Muscle layer of colon (tissue), 2 donors: Measurements from ENCODE around the gene MFRP.

Experiments
- H3K27ac ChIP-seq: one replicate; pipeline ENCODE4 v1.7.0; 2013; ENCODE audit warnings: low read depth, mild to moderate bottlenecking, low read length, moderate library complexity
- H3K27me3 ChIP-seq, 2 donors: one replicate each; pipeline ENCODE4 v1.7.0; 2013; ENCODE audit warnings: low read length in 2 of 2, mild to moderate bottlenecking in 2 of 2; ENCODE audit not compliant: insufficient read depth in 2 of 2, control insufficient read depth in 1 of 2
- H3K36me3 ChIP-seq: one replicate; pipeline ENCODE4 v1.7.0; 2013; ENCODE audit warnings: mild to moderate bottlenecking, low read length; ENCODE audit not compliant: insufficient read depth
- H3K4me1 ChIP-seq: one replicate; pipeline ENCODE4 v1.7.0; 2013; ENCODE audit warnings: mild to moderate bottlenecking, low read length; ENCODE audit not compliant: insufficient read depth
- H3K4me3 ChIP-seq, 2 donors: one replicate each; pipeline ENCODE4 v1.7.0; 2013; ENCODE audit warnings: low read length in 2 of 2, low read depth in 1 of 2, mild to moderate bottlenecking in 1 of 2, moderate library complexity in 1 of 2
- H3K9ac ChIP-seq: one replicate; pipeline ENCODE4 v1.7.0; 2013; ENCODE audit warnings: low read length
- H3K9me3 ChIP-seq: one replicate; pipeline ENCODE4 v1.7.0; 2013; ENCODE audit warnings: mild to moderate bottlenecking, low read length
- donor health status: abdominal sarcoma.
- donor health status: Adenocarcinoma of cecum.

Gene MFRP

DNA sequence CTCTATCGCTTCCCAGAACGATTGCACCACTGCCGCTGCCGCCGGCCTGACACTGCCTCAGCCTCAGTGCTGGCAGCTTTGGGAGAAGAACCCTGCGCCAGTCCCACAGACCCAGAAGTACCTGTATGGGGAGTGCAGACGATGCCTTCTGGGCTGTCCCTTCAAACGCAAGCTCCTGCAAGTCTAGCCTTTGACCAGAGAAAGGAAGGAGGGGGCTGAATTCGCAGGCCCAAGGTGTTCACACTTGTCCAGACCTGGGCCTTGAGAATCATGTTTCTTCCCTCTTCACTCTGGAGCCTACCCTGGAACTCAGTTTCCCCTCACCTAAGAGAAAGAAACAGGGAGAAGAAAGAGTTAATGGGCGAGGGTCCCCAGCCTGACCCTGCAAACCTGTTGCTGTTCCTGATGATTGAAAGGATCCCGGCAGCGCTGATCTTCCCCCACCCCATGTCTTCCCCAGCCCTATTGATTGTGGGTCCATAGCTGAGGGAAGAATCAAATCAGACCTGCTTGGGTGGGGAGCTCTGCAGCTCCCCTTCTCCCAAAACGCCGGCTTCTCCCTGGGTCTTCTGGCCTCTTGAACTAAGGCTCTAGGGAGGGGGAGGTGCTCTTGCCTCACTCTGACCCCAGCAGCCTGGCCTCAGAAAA, 28.8 kb downstream of the MFRP start:
- H3K9me3 ChIP-seq: no peaks in the 10 kb centered on the region
- H3K36me3 ChIP-seq: peaks cover 25% of the 10 kb centered on the region
- H3K27ac ChIP-seq: peak overlapping the region; percentile 99
- H3K27me3 ChIP-seq: no peaks in the 10 kb centered on the region
- peak overlapping the region; percentile 14 for H3K9ac ChIP-seq
- H3K4me1 ChIP-seq: peaks cover 58% of the 10 kb centered on the region
- peak overlapping the region; percentile 16 to 45 for H3K4me3 ChIP-seq

DNA sequence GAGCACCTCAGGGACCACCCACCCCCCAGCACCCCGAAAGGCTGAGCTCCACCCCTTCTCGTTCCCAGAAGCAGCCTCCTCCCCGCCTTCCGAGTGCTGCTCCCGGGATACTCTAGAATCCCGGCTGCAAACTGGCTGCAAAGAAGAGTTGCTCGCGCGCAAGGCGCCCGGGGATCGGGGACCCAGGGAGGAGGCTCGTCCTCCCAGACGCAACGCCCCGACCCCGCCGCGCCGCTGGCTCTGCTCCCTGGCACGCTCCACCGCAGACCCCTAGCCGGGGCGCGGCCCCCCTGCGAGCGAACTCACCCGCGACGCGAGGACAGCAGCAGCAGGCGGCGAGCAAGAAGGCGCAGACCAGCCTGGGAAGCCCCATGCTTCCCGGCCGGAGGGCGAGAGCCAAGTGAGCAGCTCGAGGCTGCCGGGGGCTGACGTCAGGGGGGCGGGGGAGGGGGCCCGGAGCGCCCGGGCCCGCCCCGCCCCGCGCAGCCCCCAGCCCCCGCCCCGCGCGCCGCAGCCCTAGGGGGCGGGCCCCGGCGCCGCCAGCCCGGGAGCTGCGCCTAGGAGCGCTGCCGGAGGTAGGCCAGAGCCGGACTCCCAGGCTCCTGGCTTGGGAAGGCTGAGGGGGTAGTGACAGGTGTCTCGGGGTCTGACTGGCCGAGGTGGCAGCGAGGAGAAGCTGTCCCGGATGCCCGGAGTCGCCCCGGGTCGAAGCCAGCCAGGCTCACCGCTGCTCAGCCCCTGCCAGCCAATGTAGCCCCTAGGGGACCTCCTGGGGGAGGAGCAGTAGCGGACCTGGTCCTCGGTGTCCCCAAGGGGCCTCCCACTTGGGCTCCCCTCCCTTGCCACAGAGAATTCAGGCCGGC, 29.5 kb downstream of the MFRP start, which contains the start of gene MCAM:
MCAM (minus strand) TSS at position 402 of the 863 bp plus-strand sequence; CDS start at position 373, 29 bp downstream.
- Histone ChIP-seq H3K27ac (peak within 1 kb of the TSS; percentile 99), H3K9ac (peak within 1 kb of the TSS; percentile 92), H3K36me3 (peaks cover 32% of the 10 kb centered on the region), H3K4me3 (peak within 1 kb of the TSS; percentile 81 to 87), H3K9me3 (no peaks in the 10 kb centered on the region), H3K27me3 (no peaks in the 10 kb centered on the region), H3K4me1 (peaks cover 58% of the 10 kb centered on the region)

DNA sequence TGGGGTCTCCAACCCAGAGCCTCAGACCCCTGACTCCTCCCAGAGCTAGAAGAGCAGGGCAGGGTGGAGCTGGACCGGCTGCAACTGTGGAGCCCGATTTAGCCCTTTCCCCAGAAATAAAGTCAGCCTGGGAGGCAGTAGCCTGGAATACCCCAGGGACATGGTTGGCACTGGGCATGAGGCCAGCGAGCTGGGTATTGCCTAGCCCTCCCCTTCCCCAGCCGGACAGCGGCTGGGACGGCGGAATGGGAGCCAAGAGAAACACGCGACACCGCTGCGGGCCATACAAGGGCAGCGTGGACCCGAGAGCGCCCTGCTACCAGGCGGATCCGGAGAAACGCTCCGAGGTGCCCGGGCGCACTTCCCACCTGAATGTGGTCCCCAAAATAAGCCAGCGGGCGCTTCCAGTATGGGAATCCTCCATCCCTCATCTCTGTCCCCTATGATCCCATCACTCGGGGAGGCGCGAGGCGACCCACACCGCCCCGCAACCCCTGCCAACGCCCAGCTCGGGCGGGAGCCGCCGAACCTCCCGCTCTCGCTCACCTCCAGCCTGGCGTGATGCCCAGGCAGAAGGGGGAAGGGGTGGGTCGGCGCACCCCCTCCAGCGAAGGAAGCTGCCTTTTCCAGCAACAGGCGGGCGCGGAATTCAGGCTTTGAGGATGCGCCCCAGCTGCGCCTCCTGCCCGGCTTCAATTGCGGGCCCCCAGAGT, 30.3 kb downstream of the MFRP start:
- Histone ChIP-seq H3K36me3 (peaks cover 39% of the 10 kb centered on the region), H3K9me3 (no peaks in the 10 kb centered on the region), H3K27me3 (no peaks in the 10 kb centered on the region), H3K4me3 (peak overlapping the region; percentile 81 to 87), H3K4me1 (peaks cover 52% of the 10 kb centered on the region), H3K9ac (peak overlapping the region; percentile 92), H3K27ac (peak overlapping the region; percentile 98)

DNA sequence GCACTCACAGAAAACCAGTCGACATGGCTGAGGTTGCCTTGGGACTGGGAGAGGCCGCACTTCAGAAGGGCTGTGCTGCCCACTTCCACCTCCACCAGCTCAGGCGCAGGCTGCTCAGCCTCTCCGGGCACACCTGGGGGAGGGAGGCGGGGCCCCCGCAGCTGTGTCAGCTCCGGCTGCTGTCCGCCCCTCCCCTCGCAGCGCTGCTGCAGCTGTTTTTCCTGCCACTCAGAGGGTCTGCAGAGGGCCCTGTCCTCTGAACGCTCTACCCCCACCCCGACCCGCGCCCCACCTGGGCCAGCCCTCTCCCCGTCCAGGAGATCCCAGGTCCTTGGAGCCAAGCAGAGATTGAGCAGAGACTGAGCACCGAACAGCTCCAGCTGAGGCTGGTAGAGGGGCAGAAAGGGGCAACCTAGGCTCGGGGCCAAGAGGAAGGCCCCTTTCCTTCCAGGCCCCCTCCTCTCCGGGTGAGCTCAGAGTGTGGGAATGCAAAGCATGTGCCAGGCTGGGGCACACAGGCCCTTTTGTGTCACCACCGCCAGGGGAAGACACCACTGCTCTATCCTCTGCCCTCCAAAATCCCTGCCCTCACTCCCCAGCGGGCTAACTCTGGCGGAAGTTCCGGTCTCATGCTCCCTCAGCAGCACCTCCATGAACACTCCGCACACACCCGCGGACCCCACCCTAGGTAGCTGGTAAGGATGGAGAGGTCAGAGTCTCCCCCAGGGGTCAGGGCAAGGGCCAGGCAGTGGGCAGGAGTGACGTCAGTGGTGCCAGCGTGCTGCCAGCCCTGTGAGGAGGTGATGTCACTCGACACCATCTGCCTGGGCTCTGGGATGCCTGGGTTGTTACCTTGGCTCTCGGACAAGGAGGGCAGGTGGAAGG, 31.1 kb downstream of the MFRP start:
- Histone ChIP-seq H3K36me3 (peaks cover 44% of the 10 kb centered on the region), H3K27ac (peak overlapping the region; percentile 98), H3K4me1 (peaks cover 47% of the 10 kb centered on the region), H3K9ac (peak overlapping the region; percentile 92), H3K4me3 (peak overlapping the region; percentile 81 to 87), H3K27me3 (no peaks in the 10 kb centered on the region), H3K9me3 (no peaks in the 10 kb centered on the region)

DNA sequence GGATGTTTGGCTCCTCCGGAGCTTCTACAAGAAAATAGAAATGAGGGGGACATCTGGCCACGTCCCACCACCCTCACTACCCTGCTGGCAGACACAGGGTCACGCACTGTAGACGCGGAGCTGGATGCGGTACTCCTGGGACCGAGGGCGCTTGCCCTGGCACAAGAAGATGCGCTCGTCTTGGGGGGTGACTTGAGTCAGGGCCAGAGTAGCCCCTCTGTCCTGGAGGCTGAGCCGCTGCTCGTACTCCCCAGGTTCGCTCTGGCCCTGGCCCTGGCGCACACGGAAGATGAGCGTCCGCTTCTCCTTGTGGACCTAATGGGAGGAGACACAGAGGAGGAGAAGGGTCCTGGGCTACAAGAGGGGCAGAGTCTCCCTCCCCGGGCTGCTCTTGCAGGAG, 31.8 kb downstream of the MFRP start:
- peak overlapping the region; percentile 98 for H3K27ac ChIP-seq
- H3K4me1 ChIP-seq: peaks cover 41% of the 10 kb centered on the region
- no peaks in the 10 kb centered on the region for H3K27me3 ChIP-seq
- H3K9ac ChIP-seq: peak overlapping the region; percentile 92
- H3K36me3 ChIP-seq: peaks cover 50% of the 10 kb centered on the region
- H3K9me3 ChIP-seq: no peaks in the 10 kb centered on the region
- H3K4me3 ChIP-seq: peak overlapping the region; percentile 81 to 87

DNA sequence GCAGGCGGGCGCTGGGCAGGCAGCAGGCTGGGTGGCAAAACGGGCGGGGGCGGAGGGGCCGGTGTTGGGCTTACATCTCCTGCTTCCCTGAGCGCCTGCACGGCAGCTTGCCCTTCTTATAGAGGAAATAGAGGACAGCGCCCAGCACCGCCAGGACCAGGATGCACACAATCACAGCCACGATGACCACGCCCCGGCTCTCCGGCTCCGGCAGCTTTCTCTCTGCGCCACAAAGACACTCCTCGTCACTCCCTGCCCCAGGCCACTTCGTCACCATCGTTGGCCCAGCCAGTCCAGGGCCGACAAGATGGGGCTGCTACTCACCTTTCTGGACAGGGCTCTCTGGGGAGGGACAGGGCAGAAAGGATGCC, 35.8 kb downstream of the MFRP start:
- Histone ChIP-seq H3K4me1 (peaks cover 16% of the 10 kb centered on the region), H3K9ac (no peak overlapping the region), H3K27me3 (no peaks in the 10 kb centered on the region), H3K9me3 (no peaks in the 10 kb centered on the region), H3K36me3 (peaks cover 68% of the 10 kb centered on the region), H3K4me3 (no peak overlapping the region), H3K27ac (no peak overlapping the region)

DNA sequence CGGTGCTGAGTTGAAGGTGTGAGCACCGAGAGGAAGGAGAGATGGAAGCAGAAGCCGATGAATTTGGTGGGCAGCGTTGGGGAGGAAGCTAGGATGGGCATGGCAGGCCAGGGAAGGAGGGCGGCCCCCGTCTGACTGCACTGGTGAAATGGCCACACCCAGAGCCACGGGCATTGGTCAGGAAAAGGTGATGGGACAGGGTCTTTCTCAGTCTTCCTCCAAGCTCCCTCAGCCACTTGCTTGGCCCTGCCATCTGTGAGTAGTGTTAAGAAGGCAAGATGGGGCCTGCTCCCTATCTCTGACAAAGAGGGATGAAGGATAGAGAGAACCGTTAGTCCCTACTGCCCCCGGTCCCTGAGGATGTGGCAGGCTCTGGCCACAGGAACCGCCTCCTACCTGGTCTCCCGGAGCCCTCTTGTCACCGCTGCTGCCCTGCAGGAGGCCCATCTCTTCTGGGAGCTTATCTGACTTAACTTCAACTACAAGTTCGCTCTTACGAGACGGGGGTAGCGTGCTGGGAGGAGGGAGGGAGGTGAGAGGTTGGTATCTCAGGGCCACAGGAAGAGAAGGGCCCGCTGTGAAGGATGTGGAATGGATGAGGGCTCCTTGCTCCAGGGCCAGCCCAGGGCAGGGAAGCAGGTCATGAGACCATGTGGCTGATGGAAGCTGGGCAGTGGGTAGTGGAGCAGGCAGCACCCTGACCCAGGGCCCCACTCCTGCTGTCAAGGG, 36.4 kb downstream of the MFRP start:
- no peak overlapping the region for H3K27ac ChIP-seq
- H3K9me3 ChIP-seq: no peaks in the 10 kb centered on the region
- H3K9ac ChIP-seq: no peak overlapping the region
- peaks cover 12% of the 10 kb centered on the region for H3K4me1 ChIP-seq
- H3K4me3 ChIP-seq: no peak overlapping the region
- H3K27me3 ChIP-seq: no peaks in the 10 kb centered on the region
- peaks cover 67% of the 10 kb centered on the region for H3K36me3 ChIP-seq

DNA sequence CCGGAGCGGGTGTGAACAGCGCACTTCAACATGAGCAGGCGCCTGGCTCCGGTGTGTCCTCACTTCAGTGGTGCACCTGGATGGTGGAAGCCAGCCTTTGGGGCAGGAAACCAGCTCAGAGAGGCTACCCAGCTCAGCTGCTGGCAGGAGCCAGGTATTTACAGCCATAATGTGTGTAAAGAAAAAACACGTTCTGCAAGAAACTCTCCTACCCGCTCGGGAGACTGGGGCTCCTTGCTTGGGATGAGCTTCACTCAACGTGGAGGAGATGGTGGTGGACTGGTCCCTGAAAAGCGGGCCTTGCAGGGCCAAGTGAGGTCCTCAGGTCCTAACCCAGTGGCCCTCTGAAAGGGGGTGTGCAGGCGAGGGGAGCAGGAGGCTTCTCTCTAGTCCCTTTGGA, 37.1 kb downstream of the MFRP start:
- Histone ChIP-seq H3K27me3 (no peaks in the 10 kb centered on the region), H3K27ac (no peak overlapping the region), H3K36me3 (peaks cover 60% of the 10 kb centered on the region), H3K4me3 (no peak overlapping the region), H3K4me1 (peaks cover 6% of the 10 kb centered on the region), H3K9ac (no peak overlapping the region), H3K9me3 (no peaks in the 10 kb centered on the region)

DNA sequence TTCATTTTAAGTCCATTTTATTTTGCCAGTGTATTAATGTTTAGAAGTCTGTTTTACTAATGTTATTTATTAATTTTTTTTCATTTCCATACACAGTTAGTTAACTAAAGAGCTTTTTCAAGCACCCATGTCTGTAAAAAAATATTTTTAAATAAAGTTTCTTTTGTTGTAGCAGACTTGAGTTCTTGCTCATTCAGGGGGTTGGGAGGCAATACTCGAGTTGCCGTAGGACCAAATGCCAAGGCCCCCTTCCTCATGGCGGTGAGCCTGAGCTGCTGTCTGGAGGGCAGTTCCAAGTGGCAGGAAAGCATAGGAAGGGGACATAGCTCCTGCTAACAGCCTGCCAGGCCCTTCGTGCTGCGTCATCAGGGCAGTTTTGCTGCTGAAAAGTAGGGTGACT, 38.5 kb downstream of the MFRP start:
- Histone ChIP-seq H3K4me3 (no peak overlapping the region), H3K9me3 (no peaks in the 10 kb centered on the region), H3K36me3 (peaks cover 54% of the 10 kb centered on the region), H3K9ac (no peak overlapping the region), H3K4me1 (peaks cover 3% of the 10 kb centered on the region), H3K27ac (no peak overlapping the region), H3K27me3 (no peaks in the 10 kb centered on the region)

DNA sequence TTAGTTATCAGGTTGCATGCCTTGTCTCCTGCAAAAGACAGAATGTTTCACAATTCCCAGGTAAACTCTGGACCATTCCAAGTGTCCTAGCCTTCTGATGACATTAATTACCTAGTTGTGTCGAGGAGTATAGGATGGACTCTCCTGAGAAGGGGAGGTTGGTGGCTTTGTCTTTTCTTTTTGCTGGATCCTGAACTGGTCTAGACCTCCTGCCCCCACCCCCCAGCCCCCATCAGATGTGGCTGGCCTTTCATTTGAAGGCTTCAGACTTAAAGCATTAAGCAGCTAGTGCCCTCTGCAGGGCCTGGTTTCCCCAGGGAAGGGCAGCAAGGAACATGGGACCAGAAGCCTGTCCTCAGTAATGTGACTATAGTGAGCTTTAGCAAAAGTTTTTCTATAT, 39.3 kb downstream of the MFRP start:
- no peak overlapping the region for H3K4me3 ChIP-seq
- H3K4me1 ChIP-seq: peaks cover 3% of the 10 kb centered on the region
- H3K27me3 ChIP-seq: no peaks in the 10 kb centered on the region
- H3K9ac ChIP-seq: no peak overlapping the region
- H3K9me3 ChIP-seq: no peaks in the 10 kb centered on the region
- peaks cover 46% of the 10 kb centered on the region for H3K36me3 ChIP-seq
- H3K27ac ChIP-seq: peak overlapping the region; percentile 29
